ENCODE measurements around the gene WWOX. TPM values are rescaled to one million over a fixed set of nuclear protein-coding genes. Genes with fewer than 3 reads are reported as not detected.

The WWOX gene
- total and polyA plus RNA-seq, 2 donors (not counting 3 experiments of a cell fraction or from before 2014, with no cell fraction given) = 6.2 to 12.5 TPM

DNA sequence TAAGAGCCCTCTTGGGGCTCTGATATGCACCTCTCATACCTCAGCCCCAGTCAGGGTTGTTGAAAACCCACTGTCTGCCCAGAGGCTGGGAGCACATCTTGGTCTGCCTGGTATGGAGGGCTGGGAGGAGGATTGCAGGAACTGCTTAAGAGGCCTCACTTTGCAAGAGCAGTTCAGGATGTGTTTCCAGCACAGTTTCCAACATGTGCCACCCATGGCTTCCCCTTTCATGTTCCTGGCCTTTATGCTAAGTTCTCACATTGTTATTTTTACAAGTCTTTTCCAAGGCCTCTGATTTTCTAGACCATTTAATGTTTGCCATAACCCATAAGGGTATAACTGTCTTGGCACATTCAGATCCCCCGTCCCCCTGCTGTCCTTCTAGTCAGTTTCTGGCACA, 155.4 kb downstream of the WWOX start:
- no peaks in the 10 kb centered on the region for H3K9me1 ChIP-seq (replicated peaks; ENCODE audit: control insufficient read depth, extremely low read depth, insufficient read depth, low read length)
- no TSS peak for BruUV-seq (replicated peaks)
- H2AFZ ChIP-seq (ENCODE audit: low read depth, low read length) = no peak overlapping the region
- no peak for FAIRE-seq
- no peak overlapping the region for H3K4me3 ChIP-seq (replicated peaks in 1 of 3; ENCODE audit: insufficient read depth in 1 of 3, low read depth in 1 of 3, low read length in 3 of 3)
- DNase-seq (ENCODE audit: low read depth, low spot score) = no peak
- H3K9me3 ChIP-seq (replicated peaks; ENCODE audit: control insufficient read depth, insufficient read depth, low read length) = no peaks in the 10 kb centered on the region
- H3K4me1 ChIP-seq (ENCODE audit: control insufficient read depth, extremely low read depth, insufficient read depth, low read length) = no peaks in the 10 kb centered on the region
- H3K27ac ChIP-seq (ENCODE audit: insufficient read depth, low read depth, low read length) = no peak overlapping the region
- H3K36me3 ChIP-seq (ENCODE audit: control insufficient read depth in 2 of 2, extremely low read depth in 1 of 2, insufficient read depth in 2 of 2, low read length in 2 of 2) = no peaks in the 10 kb centered on the region
- TF ChIP-seq, protein P1, sequence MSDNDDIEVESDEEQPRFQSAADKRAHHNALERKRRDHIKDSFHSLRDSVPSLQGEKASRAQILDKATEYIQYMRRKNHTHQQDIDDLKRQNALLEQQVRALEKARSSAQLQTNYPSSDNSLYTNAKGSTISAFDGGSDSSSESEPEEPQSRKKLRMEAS (IDR thresholded peaks at IDR 0.05; ENCODE audit: insufficient read depth, insufficient read length) = no peak
- TF ChIP-seq POLR2AphosphoS5 (IDR thresholded peaks at IDR 0.05; ENCODE audit: insufficient read depth, low read depth, low read length) = no peak
- intact Hi-C loops (cut with micrococcal nuclease) (no loop called here), dilution Hi-C loops (cut with MboI; ENCODE audit: extremely low pct_ligation_motif_present, low sequenced_read_pairs) (no loop called here)
- no peak overlapping the region for H3K9ac ChIP-seq (replicated peaks; ENCODE audit: extremely low read depth, insufficient read depth, low read length)
- CTCF ChIA-PET = no interaction called here
- no peaks in the 10 kb centered on the region for H3K79me2 ChIP-seq (ENCODE audit: control insufficient read depth, insufficient read depth, low read length)
- POLR2A ChIA-PET = interaction anchor here (0.6 kb wide), 1 partner anchor 152 kb away, joined by 4 read pairs; no protein-coding TSS in a partner anchor
- no peaks in the 10 kb centered on the region for H4K20me1 ChIP-seq (replicated peaks; ENCODE audit: control insufficient read depth, extremely low read depth, insufficient read depth, low read length)
- no peak overlapping the region for H3K4me2 ChIP-seq (ENCODE audit: insufficient read depth, low read length)
- no peaks in the 10 kb centered on the region for H3K27me3 ChIP-seq (ENCODE audit: control insufficient read depth in 2 of 2, insufficient read depth in 2 of 2, low read length in 2 of 2)

DNA sequence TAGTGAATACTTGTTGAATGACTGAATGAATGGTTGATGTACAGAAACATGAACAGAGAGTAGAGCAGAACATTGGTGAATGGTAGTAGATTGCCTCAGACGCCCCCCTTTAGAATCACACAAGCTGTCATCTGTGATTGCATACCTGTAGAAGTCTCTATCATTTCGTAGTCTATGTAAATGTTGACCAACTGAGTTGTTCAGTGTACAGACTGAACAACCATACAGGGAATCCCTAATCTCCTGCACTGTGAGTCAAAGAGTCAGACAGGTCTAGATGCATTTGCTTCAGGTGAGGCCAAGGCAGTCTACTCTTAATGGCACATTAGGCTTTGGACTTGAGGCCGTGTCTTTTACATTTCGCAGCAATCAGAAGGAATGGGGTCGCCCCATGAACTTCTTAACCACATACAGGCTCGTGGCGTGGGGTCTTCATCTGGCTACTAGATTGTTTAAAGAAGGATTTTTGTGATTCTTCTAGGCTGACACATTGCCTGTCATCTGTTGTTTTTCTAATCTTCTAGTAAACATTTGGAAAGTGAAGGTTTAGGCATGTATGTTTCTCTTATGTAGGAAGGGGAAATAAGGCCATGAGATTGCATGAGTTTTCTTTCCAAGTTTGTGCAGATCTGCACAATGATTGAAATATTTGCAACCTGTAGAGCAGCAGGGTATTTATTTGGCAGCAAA, 157.4 kb downstream of the WWOX start:
- no peak overlapping the region for H2AFZ ChIP-seq (ENCODE audit: low read depth, low read length)
- no peaks in the 10 kb centered on the region for H3K9me1 ChIP-seq (replicated peaks; ENCODE audit: control insufficient read depth, extremely low read depth, insufficient read depth, low read length)
- no peaks in the 10 kb centered on the region for H3K36me3 ChIP-seq (ENCODE audit: control insufficient read depth in 2 of 2, extremely low read depth in 1 of 2, insufficient read depth in 2 of 2, low read length in 2 of 2)
- H3K27me3 ChIP-seq (ENCODE audit: control insufficient read depth in 2 of 2, insufficient read depth in 2 of 2, low read length in 2 of 2) = no peaks in the 10 kb centered on the region
- H3K9ac ChIP-seq (replicated peaks; ENCODE audit: extremely low read depth, insufficient read depth, low read length) = no peak overlapping the region
- H4K20me1 ChIP-seq (replicated peaks; ENCODE audit: control insufficient read depth, extremely low read depth, insufficient read depth, low read length) = no peaks in the 10 kb centered on the region
- CTCF ChIA-PET = no interaction called here
- no peaks in the 10 kb centered on the region for H3K4me1 ChIP-seq (ENCODE audit: control insufficient read depth, extremely low read depth, insufficient read depth, low read length)
- no peak for FAIRE-seq
- dilution Hi-C loops (cut with MboI; ENCODE audit: extremely low pct_ligation_motif_present, low sequenced_read_pairs) (no loop called here), intact Hi-C loops (cut with micrococcal nuclease) (no loop called here)
- no peak for TF ChIP-seq MYC (IDR thresholded peaks at IDR 0.05; ENCODE audit: low read depth, low read length)
- TF ChIP-seq, protein P2, sequence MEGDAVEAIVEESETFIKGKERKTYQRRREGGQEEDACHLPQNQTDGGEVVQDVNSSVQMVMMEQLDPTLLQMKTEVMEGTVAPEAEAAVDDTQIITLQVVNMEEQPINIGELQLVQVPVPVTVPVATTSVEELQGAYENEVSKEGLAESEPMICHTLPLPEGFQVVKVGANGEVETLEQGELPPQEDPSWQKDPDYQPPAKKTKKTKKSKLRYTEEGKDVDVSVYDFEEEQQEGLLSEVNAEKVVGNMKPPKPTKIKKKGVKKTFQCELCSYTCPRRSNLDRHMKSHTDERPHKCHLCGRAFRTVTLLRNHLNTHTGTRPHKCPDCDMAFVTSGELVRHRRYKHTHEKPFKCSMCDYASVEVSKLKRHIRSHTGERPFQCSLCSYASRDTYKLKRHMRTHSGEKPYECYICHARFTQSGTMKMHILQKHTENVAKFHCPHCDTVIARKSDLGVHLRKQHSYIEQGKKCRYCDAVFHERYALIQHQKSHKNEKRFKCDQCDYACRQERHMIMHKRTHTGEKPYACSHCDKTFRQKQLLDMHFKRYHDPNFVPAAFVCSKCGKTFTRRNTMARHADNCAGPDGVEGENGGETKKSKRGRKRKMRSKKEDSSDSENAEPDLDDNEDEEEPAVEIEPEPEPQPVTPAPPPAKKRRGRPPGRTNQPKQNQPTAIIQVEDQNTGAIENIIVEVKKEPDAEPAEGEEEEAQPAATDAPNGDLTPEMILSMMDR (IDR thresholded peaks at IDR 0.05; ENCODE audit: extremely low read depth in 1 of 2, insufficient read depth in 1 of 2, low read depth in 1 of 2, low read length in 2 of 2) = no peak
- TF ChIP-seq GATA2 (IDR thresholded peaks at IDR 0.05; ENCODE audit: insufficient read depth, insufficient read length, low read depth, low read length) = no peak
- TF ChIP-seq JUN (IDR thresholded peaks at IDR 0.05; ENCODE audit: borderline replicate concordance, insufficient read depth, insufficient read length, low read depth) = no peak
- TF ChIP-seq EZH2 (IDR thresholded peaks at IDR 0.05; ENCODE audit: borderline replicate concordance, low read depth, low read length, severe bottlenecking) = no peak
- TF ChIP-seq, protein P1 (IDR thresholded peaks at IDR 0.05; ENCODE audit: insufficient read depth, insufficient read length) = no peak
- TF ChIP-seq POLR2A (IDR thresholded peaks at IDR 0.05; ENCODE audit: low read depth, low read length) = no peak
- TF ChIP-seq POLR2AphosphoS5 (IDR thresholded peaks at IDR 0.05; ENCODE audit: insufficient read depth, low read depth, low read length) = no peak
- TF ChIP-seq FOS (IDR thresholded peaks at IDR 0.05; ENCODE audit: borderline replicate concordance, insufficient read depth, low read length) = no peak
- no peaks in the 10 kb centered on the region for H3K79me2 ChIP-seq (ENCODE audit: control insufficient read depth, insufficient read depth, low read length)
- no peak for DNase-seq (ENCODE audit: low read depth, low spot score)
- no peak overlapping the region for H3K4me3 ChIP-seq (replicated peaks in 1 of 3; ENCODE audit: insufficient read depth in 1 of 3, low read depth in 1 of 3, low read length in 3 of 3)
- H3K27ac ChIP-seq (ENCODE audit: insufficient read depth, low read depth, low read length) = no peak overlapping the region
- POLR2A ChIA-PET = no interaction called here
- BruUV-seq (replicated peaks) = no TSS peak
- no peak overlapping the region for H3K4me2 ChIP-seq (ENCODE audit: insufficient read depth, low read length)
- H3K9me3 ChIP-seq (replicated peaks; ENCODE audit: control insufficient read depth, insufficient read depth, low read length) = no peaks in the 10 kb centered on the region
